T-helper 17 cell (primary cell): ENCODE results near the gene ATP6V1B1. TPM values are rescaled to one million over a fixed set of nuclear protein-coding genes. Genes with fewer than 3 reads are reported as not detected.
"Not testable (repeated sequence)": the region's sequence is repeated elsewhere in the genome, so short reads cannot be mapped to it uniquely, and the experiment has no call there.

Experiments
- ATAC-seq: fragments of 150-1000 bp; cut with Tn5 transposase; 2 replicates; pipeline ENCODE4 v1.10.0; 2021; ENCODE audit warnings: mild to moderate bottlenecking, moderate library complexity
- DNase-seq, 3 donors: peaks; one replicate each; pipeline versions ENCODE4 v3.0.0 to v3.0.0-alpha.2; 2020 to 2021
- H3K9me3 ChIP-seq: one replicate; pipeline ENCODE4 v1.7.0; 2013; ENCODE audit warnings: low read length, mild to moderate bottlenecking; ENCODE audit not compliant: control insufficient read depth, poor library complexity, severe bottlenecking
- H3K27ac Mint-ChIP-seq: one replicate; pipeline ENCODE4 v1.8.0; 2022; ENCODE audit warnings: mild to moderate bottlenecking, moderate library complexity, mixed read lengths
- H3K27me3 Mint-ChIP-seq: one replicate; pipeline ENCODE4 v1.8.0; 2022; ENCODE audit warnings: mixed read lengths
- H3K36me3 Mint-ChIP-seq: one replicate; pipeline ENCODE4 v1.8.0; 2022; ENCODE audit warnings: low read depth, mixed read lengths
- H3K4me1 Mint-ChIP-seq: one replicate; pipeline ENCODE4 v1.8.0; 2022; ENCODE audit warnings: mild to moderate bottlenecking, mixed read lengths
- H3K4me3 Mint-ChIP-seq: one replicate; pipeline ENCODE4 v1.8.0; 2022; ENCODE audit warnings: mild to moderate bottlenecking, moderate library complexity, mixed read lengths
- total RNA-seq, 4 donors: library from RNA in 2 of 4; stranded (reverse) in 2 of 4; gene quantifications; one replicate each; pipeline ENCODE4 v1.2.3 and lab custom pipeline; 2022 to 2026

Gene ATP6V1B1
- total RNA-seq, 2 donors from 2014 or later = not detected

DNA sequence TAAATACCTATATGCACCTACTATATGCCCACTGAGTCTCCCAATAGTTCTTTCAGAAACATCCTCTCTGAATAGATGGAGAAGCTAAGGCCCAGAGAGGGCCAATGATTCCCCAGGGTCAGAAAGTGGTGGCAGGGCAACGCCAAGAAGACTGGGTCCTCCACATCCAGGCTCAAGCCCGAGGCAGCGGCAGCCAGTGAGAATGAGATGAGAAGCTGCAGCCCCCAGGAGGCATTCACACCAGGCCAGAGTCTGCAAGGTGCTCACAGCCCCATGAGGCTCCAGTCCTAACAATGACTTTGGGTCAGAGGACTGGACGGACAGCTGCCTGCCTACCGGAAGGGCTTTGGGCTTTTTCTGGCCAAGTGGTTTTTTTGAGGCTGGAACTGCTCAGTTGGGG is 55.4 kb downstream of the ATP6V1B1 start:
- no peak for DNase-seq
- peaks cover 5% of the 10 kb centered on the region for H3K36me3 Mint-ChIP-seq
- H3K27me3 Mint-ChIP-seq = no peaks in the 10 kb centered on the region
- no peaks in the 10 kb centered on the region for H3K9me3 ChIP-seq
- H3K4me3 Mint-ChIP-seq = no peak overlapping the region
- ATAC-seq = no peak
- H3K4me1 Mint-ChIP-seq = peaks cover 32% of the 10 kb centered on the region
- peak overlapping the region; percentile 97 for H3K27ac Mint-ChIP-seq

DNA sequence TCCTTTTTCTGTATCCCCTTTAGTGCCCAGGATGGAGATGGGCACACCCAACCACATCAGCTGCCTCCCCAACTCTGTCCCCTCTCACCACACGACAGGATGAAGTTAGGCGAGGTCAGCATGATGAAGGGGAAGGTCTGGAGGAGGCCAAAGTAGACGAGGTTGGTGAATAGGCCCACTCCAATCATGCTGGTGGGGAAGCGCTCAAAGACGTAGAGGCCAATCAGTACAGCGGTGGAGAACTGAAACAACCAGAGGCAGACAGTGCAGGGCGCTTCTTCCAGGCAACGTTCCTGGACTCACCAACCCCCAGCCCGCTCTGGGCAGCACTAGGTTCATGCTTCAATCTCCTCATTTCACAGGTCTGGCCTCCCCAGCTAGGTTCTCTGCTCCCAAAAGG is 56.0 kb downstream of the ATP6V1B1 start:
- DNase-seq (no peak), ATAC-seq (no peak)
- Mint-ChIP-seq H3K4me3 (no peak overlapping the region), H3K27ac (peak overlapping the region; percentile 97), H3K27me3 (no peaks in the 10 kb centered on the region), H3K4me1 (peaks cover 28% of the 10 kb centered on the region), H3K36me3 (peaks cover 2% of the 10 kb centered on the region)
- no peaks in the 10 kb centered on the region for H3K9me3 ChIP-seq

DNA sequence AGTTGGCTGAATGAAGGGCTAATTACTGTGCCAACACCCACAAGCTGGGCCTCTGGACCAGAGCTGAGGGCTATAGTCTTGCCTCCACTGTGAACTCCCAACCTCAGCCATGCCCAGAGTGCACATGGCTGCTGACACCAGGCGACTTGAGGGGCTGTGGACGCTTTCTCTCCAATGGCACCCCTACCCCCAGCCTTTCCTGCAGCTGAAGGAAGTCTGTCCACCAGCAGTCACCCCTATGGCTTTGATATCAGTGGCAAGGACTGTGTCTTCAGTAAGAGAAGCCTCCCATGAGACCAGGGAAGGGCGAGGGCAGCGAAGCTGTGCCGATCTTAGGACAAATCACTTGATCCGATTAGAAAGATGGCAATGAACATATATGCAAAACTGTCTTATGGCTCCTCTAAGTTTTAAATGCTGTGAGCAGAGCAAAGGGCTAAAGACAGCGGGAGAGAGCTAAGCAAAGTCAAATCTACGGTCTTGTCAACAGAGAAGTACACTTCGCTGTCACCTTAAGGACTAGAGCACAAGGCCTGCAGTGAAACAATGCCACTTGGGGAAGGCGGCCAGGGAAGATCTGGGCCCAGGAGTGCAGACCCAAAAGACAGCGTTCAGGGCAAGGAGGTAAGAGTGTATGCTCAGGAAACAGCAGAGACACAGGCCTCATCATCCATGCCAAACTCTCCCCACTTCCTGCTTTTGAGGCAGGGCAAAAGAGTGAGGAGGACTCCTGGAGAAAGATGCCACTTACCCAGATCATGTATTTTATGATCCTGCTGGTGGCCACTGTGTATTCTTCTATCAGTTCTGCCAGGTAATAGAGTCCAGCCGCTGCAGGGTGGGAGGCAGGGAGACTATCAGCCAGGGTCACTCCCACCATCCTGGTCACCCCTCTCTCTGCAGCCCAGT is 57.5 kb downstream of the ATP6V1B1 start:
- DNase-seq (no peak), ATAC-seq (no peak)
- H3K4me3 Mint-ChIP-seq = peak overlapping the region; percentile 99
- H3K27ac Mint-ChIP-seq = peak overlapping the region; percentile 97
- peaks cover 2% of the 10 kb centered on the region for H3K36me3 Mint-ChIP-seq
- no peaks in the 10 kb centered on the region for H3K27me3 Mint-ChIP-seq
- H3K4me1 Mint-ChIP-seq = peaks cover 26% of the 10 kb centered on the region
- H3K9me3 ChIP-seq = no peaks in the 10 kb centered on the region

DNA sequence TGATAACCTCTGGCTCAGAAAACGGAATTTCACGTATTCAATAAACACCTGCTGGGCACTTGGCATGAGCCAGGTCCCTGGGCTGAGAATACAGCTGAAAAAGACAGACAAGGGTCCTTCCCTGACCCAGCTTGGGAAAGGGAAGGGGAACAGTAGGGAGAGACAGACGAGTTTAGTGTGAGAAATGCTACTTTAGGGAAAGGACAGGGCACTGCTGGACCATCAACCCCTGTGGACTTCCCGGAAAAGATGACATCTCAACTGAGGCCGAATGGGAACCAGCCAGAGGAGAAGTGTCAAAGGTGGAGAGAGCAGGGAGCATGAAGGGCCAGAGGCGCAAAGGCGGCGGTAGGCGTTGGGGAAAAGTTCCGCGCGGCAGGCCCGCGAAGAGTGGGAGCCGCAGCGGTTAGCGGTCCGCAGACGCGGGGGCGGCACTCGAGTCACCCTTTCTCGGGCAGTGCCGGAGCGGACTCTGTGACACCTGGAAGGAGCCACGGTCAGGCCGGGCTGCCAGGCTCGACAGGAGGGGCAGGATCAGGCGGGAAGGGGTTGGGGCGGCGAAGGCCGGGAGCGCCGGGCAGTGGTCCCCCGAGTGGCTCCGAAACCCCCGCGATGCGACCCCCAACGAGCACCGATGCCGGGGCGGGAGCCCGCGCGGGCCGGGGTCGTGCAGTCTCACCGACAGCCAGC is 58.5 kb downstream of the ATP6V1B1 start:
- ATAC-seq (peak; percentile 12), DNase-seq (peak in 1 of 3 donors; percentile 20)
- H3K27ac Mint-ChIP-seq = peak overlapping the region; percentile 97
- no peaks in the 10 kb centered on the region for H3K9me3 ChIP-seq
- H3K4me1 Mint-ChIP-seq = peaks cover 26% of the 10 kb centered on the region
- peaks cover 2% of the 10 kb centered on the region for H3K36me3 Mint-ChIP-seq
- H3K27me3 Mint-ChIP-seq = no peaks in the 10 kb centered on the region
- peak overlapping the region; percentile 99 for H3K4me3 Mint-ChIP-seq

DNA sequence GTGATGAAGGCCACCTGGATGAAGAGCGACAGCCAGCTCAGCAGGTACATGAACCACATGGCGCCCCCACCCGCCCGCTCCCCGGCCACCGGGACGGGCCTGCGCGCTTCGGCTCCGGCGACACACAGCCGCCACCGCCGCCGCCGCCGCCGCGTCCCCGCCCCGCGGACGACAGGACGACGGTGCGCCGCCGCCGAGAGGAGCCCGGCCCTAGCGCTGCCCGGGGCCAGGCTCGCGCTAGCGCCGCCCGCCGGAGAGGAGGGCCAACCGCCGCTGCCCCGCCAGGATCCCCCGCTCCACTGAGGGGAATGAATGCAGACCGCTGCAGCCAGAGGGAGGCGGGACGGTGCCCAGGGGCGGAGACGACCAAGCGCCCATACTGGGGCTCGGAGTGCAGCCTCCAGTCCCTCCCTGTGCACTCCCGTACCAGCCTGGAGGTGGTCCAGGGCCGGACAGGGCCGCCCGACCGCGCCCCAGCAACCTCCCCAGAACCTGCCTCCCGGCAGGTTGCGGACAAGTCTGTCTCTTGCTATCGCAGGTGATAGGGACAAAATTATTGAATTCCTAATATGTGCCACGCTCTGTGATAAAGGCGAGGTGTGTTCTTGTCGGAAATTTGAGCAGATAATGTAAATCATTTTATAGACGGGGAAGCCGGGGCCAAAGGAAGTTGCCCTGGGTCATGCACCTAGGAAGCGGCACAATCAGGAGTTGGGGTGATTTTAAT is 59.2 kb downstream of the ATP6V1B1 start, which contains the start of gene TEX261:
Gene TEX261, minus strand, starts transcription at position 175 of the 727 bp plus-strand sequence. Its CDS starts 116 bp downstream, at position 59.
- Mint-ChIP-seq H3K4me1 (peaks cover 26% of the 10 kb centered on the region), H3K4me3 (peak within 1 kb of the TSS; percentile 99), H3K36me3 (peaks cover 2% of the 10 kb centered on the region), H3K27ac (peak within 1 kb of the TSS; percentile 97), H3K27me3 (no peaks in the 10 kb centered on the region)
- no peaks in the 10 kb centered on the region for H3K9me3 ChIP-seq
- DNase-seq (peak; percentile 86 to 92 (median 89)), ATAC-seq (peak; percentile 97)

DNA sequence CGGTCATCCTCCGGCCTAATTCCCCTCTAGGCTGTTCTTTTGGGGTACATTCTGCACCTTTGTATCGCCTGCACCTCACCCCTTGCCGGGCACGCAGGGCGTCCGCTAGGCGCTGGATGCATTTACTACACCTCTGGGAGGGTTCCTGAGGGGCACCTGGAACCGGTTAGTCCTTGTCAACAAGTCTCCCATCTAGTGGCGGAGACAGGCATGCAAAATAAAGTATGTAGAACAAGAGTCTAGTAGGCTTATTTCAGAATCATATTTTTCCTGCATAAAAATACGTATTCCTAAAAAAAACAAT is 59.7 kb downstream of the ATP6V1B1 start:
- Mint-ChIP-seq H3K36me3 (peaks cover 2% of the 10 kb centered on the region), H3K27ac (peak overlapping the region; percentile 27)

DNA sequence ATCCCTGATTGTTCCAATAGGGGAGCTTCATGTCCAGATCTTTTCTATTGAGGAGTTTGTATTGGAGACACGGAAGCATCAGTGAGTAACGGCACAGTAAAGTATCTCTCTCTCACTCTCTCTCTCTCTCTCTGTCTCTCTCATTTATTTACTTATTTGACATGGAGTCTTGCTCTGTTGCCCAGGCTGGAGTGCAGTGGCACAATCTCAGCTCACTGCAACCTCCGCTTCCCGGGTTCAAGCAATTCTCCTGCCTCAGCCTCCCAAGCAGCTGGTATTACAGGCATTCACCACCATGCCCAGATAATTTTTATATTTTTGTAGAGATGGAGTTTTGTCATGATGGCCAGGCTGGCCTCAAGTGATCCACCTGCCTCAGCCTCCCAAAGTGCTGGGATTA is 63.2 kb downstream of the ATP6V1B1 start:
- H3K9me3 ChIP-seq, H3K36me3 Mint-ChIP-seq, ATAC-seq, H3K4me3 Mint-ChIP-seq, H3K27me3 Mint-ChIP-seq, DNase-seq: not testable (repeated sequence)
- Mint-ChIP-seq H3K4me1 (peaks cover 11% of the 10 kb centered on the region), H3K27ac (peak overlapping the region; percentile 57)

More for the DNA sequence above, 59.7 kb downstream of the ATP6V1B1 start:
- no peaks in the 10 kb centered on the region for H3K9me3 ChIP-seq
- Mint-ChIP-seq H3K4me1 (peaks cover 26% of the 10 kb centered on the region), H3K4me3 (peak overlapping the region; percentile 99), H3K27me3 (no peaks in the 10 kb centered on the region)
- DNase-seq (peak; percentile 25 to 33 (median 28)), ATAC-seq (peak; percentile 59)

DNA sequence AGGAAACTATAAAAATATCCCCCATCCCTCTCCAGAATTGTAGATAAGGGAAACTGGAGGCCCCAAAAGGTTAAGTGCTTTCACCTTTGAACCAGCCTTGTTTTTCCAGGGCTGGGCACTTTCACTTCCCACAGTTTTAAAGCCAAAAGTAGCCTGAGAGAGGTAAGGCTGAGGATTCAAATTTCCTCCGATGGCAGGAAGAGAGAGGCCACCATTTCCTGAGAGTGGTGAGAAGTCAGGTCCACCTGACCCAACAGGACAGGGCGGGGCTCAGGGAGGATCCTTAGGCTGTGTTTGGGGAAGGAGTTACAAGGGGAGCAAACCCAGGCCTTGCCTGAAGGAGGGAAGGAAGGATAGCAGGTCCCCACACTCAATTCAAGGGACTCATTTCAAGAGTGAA is 63.7 kb downstream of the ATP6V1B1 start:
- peak overlapping the region; percentile 57 for H3K27ac Mint-ChIP-seq
- H3K9me3 ChIP-seq = no peaks in the 10 kb centered on the region
- H3K36me3 Mint-ChIP-seq = no peaks in the 10 kb centered on the region
- H3K27me3 Mint-ChIP-seq = no peaks in the 10 kb centered on the region
- DNase-seq (no peak), ATAC-seq (no peak)
- no peak overlapping the region for H3K4me3 Mint-ChIP-seq
- H3K4me1 Mint-ChIP-seq = peaks cover 7% of the 10 kb centered on the region

DNA sequence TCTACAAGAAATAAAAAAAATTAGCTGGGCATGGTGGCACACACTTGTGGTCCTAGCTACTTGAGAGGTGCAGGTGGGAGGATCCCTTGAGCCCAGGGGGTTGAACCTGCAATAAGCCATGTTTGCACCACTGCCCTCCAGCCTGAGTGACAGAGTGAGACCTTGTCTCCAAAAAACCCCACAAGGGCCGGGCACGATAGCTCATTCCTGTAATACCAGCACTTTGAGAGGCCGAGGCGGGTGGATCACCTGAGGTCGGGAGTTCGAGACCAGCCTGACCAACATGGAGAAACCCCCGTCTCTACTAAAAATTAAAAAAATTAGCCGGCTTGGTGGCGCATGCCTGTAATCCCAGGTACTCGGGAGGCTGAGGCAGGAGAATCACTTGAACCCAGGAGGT is 64.2 kb downstream of the ATP6V1B1 start:
- not testable (repeated sequence) for H3K36me3 Mint-ChIP-seq, DNase-seq, H3K4me1 Mint-ChIP-seq, ATAC-seq, H3K27me3 Mint-ChIP-seq, H3K9me3 ChIP-seq
- Mint-ChIP-seq H3K27ac (peak overlapping the region; percentile 57), H3K4me3 (peak overlapping the region; percentile 45)

DNA sequence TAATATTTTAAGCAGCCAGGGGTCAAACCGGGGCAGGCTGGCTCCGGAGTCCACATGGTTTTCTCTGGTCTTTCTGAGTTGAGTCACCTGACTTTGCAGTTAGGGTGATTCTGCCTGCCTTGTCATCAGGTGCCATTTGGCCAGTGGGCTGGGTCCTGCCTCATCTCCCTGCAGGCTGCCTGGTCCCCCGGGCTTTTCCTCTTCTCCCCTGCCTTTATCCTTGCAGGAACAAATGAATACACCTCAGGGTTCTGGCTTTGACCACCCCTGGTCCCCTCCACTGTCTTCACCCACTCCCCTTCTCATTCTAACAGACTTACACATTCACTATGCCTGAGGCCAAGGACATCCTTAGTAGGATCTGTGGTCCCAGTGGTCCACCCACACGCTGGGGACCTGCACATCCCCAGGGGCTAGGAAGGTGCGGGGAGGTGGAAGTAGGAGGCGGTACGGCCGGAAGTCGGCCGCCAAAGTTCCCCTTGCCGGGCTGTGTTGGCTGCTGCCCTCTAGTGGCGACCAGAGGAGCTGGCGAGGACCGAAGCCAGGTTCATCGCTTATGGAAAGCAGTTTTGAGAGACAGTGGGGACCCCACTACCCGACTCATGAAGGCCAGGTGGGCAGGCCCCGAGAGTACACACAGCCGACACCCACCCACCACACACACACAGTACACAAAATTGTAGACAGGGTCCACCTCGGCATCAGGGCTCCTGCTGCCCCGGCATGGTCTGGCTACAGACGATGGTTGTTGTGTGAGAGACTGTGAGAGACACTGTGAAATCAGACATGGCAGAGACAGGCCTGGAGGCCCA is 65.3 kb downstream of the ATP6V1B1 start:
- Mint-ChIP-seq H3K36me3 (no peaks in the 10 kb centered on the region), H3K4me3 (peak overlapping the region; percentile 43), H3K4me1 (peaks cover 8% of the 10 kb centered on the region), H3K27ac (peak overlapping the region; percentile 85), H3K27me3 (peaks cover 9% of the 10 kb centered on the region)
- no peaks in the 10 kb centered on the region for H3K9me3 ChIP-seq
- DNase-seq (peak; percentile 67 to 71 (median 71)), ATAC-seq (peak; percentile 98)

DNA sequence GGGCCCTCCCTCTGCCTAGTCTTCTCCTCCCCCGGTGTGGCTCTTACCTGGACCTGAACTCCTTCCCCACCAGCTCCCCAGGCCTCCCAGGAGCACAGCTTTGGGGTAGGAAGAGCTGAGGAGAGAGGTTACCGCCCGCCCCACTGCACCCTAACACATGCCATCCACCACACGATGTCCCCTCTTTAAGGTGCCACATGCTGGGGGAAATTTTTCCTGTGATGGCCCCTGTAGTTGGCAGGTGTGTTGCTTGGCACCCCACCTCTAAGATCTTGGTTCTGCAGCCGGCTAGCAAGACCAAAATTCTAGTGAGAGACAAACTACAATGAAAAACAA is 65.9 kb downstream of the ATP6V1B1 start:
- ATAC-seq (no peak), DNase-seq (no peak)
- Mint-ChIP-seq H3K4me1 (peaks cover 8% of the 10 kb centered on the region), H3K4me3 (no peak overlapping the region), H3K27me3 (peaks cover 9% of the 10 kb centered on the region), H3K36me3 (no peaks in the 10 kb centered on the region), H3K27ac (peak overlapping the region; percentile 85)
- no peaks in the 10 kb centered on the region for H3K9me3 ChIP-seq

DNA sequence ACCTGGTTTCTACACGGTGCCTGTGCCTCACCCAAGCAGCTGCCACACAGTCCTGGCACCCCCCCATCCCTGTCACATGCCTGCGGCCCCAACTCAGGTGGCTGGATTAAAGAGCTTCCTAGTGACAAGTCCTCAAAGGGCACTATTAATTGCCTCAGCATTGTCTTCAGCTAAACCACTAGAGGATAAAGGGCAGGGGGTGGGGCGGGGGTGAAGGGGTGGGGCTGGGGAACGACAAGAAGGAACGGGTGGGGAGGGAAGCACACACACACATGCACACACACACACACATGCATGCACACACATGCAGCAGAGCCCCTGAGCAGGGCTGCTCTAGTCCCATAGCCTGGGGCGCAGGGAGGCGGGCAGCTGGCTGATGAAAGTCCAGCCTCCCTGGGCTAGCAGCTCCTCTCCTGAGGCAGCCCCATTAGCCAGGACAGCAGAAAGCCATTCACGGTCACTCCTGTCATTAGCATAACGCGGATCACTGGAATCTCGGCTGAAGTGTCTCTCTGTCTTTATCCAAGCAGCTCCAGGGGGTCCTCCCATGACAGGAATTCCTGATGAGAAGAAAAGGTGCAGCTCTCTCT is 66.4 kb downstream of the ATP6V1B1 start:
- no peak for ATAC-seq
- DNase-seq = no peak
- Mint-ChIP-seq H3K27ac (no peak overlapping the region), H3K4me3 (no peak overlapping the region), H3K36me3 (no peaks in the 10 kb centered on the region), H3K27me3 (peaks cover 9% of the 10 kb centered on the region), H3K4me1 (peaks cover 8% of the 10 kb centered on the region)
- no peaks in the 10 kb centered on the region for H3K9me3 ChIP-seq
